GM19395 (cell line): ENCODE results near the gene KIF5A.
"Not testable (repeated sequence)": the region's sequence is repeated elsewhere in the genome, so short reads cannot be mapped to it uniquely, and the experiment has no call there.

Experiments
- ATAC-seq: cut with Tn5 transposase; IDR thresholded peaks from one replicate; pipeline ENCODE4 v1.9.1; 2021; ENCODE audit warnings: mild to moderate bottlenecking, moderate library complexity; ENCODE audit not compliant: unreplicated experiment

The KIF5A gene

DNA sequence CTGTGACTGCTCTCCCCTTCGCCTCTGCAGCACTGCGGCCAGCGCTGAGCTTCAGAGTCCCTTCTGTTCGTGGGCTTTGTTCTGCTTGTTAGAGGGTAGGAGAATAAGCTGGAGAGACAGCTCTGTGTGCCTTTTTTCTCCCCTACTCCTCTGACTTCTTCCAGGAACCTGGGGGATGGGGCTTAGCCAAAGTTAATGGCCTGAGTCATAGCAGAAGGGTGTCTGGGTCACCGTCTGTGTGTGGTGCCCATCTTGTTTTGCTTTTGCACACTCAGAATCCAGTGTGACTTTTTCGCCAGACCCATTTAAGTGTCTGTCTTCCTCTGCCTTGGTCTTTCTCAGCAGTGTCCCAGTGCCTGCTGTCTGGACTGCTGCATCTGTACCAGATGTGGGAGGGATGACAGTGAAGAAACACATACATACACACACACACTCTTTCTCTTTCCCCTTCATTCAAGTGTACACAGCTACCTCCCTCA is 3.0 kb downstream of the KIF5A start:
- no peak for ATAC-seq

DNA sequence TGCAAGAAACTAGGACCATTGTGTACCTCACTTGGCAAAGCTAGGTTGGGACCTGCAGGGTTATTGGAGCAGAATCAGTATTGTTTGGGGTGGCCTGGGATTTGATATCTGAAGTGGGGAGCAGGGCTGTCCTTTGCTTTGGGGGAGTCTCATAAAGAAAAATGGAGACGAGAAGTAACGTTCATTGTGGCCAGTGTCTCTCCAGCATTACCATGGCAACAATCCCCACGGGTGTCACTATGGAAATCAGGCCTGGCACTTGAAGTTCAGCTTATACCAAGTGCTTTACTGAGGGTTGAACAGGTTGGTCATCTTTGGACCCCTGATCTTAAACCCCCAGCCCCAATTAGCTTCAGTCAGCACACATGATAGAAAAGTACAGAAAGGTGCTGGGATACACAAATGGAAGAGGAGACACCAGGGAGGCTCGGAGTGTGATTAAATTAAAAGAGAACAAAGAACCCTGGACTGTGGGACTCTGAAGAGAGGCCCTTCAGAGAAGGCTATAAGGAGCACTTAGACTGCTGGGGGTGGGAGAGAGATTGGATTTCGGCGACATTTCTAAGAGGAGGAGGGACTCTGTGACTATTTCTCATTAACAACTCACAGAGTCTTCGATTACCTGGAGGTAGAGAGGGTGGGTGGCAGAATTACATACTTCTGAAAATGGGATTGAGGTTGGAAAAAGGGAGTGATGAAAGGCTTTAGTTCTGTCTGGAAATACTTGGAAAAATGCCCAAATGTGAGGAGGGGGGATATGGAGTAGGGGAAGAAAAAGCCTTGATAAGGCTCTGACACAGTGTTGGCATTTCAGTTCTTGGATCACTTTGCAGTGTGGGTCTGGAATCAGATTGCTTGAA is 3.7 kb downstream of the KIF5A start:
- ATAC-seq, result no peak

DNA sequence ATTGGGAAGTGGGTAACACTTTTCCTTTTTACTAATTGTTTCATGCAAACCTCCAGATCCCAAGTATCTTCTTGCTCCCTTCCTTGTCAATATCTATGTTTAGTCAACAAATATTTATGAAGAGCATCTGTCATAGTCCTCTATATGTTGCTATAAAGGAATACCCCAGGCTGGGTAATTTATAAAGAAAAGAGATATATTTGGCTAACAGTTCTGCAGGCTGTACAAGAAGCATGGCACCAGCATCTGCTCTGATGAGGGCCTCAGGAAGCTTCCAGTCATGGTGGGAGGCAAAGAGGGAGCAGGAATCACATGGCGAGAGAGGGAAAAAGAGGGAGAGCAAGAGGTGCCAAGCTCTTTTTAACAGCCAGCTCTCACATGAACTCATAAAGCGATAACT is 4.6 kb downstream of the KIF5A start:
- ATAC-seq, result no peak

DNA sequence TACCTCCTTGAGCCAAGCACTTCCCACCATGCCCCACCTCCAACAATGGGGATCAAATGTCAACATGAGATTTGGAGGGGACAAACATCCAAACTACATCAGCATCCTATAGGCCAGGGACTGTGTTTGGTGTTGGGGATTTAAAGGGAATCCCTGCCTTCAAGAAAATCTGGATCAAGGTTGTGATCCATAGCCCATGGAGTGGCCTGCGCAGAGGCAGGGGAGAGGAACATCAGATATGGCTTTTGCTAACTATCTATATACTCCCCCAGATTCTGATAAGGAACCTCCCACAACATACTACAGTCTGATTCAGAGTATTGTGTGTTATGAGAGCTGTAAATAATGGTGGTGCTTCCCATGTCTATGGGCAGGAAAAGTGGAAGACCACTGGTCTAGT is 5.1 kb downstream of the KIF5A start:
- ATAC-seq, result no peak

DNA sequence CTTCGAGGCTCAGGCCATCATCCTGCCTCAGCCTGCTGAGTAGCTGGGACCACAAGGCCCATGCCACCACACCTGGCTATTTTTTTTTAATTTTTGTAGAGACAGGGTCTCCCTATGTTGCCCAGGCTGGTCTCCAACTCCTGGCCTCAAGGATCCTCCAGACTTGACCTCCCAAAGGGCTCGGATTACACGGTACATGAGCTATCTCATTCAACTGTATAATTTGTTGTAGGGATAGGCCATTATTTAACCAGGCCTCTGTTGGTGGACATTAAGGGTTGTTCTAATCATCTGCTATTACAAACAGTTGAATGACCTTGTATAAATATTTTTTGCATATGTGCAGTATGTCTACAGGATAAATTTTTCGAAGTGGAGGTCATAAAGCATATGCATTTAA is 9.0 kb downstream of the KIF5A start:
- no peak for ATAC-seq

DNA sequence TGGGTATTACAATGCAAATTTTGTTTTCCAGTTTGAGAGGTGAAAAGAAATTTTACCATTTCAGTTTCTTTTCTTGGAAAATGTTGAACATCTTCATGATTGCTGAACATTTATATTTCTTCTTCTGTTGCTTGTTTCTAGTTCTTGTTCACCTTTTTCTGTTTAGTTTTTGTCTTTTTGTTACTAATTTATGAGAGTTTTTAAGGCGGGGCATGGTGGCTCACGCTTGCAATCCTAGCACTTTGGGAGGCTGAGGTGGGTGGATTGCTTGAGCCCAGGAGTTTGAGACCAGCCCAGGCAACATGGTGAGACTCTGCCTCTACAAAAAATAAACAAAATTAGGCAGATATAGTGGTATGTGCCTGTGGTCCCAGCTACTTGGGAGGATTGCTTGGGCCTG is 10.7 kb downstream of the KIF5A start:
- ATAC-seq, result no peak

DNA sequence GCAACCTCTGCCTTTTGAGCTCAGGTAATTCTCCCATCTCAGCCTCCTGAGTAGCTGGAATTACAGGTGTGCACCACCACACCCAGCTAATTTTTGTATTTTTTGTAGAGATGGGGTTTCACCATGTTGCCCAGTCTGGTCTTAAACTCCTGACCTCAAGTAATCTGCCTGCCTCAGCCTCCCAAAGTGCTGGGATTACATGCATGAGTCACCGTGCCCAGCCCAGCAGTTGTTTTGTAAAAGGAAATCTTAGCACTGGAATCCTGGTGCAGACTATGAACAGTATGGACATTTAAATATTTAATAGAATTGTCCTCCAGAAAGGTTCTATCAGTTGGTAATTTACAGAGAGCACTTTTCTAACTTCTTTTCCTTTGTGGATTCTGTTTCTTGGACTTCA is 11.3 kb downstream of the KIF5A start:
- ATAC-seq, result not testable (repeated sequence)

DNA sequence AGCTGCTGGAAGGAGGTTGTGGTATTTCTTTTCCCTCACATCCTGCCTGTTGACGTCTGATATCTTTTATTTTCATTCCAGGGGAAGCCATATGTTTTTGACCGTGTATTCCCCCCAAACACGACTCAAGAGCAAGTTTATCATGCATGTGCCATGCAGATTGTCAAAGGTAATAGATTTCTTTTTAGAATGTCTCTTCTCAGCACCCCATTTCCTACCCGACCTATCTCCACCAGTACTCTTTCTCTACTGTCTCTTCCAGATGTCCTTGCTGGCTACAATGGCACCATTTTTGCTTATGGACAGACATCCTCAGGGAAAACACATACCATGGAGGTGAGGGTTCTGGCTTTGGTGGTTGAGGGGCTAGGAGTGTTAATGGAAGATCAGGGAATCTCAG is 13.5 kb downstream of the KIF5A start:
- no peak for ATAC-seq

DNA sequence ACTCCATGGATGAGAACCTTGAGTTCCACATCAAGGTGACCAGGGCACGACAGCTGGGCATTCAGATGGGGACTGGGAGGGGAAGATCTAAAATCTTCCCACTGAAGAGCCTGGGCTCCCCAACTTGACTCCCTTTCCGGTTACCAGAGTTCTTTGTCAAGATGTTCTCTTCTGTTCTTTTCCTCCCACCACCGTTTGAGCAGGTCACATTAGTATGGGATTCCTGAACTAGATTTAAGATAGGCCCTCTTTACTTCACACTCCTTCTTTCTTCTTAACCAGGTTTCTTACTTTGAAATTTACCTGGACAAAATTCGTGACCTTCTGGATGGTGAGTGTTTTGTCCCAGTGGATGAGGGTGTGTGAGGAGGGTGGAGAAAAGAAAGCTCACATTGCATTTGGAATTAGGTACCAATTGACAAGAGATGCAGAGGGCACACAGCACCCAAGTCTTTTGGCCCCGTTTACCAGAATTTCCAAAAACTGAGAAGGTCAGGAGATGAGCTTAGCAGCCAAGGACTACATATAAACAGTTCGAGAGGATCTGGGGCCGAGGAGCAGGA is 14.4 kb downstream of the KIF5A start:
- no peak for ATAC-seq

DNA sequence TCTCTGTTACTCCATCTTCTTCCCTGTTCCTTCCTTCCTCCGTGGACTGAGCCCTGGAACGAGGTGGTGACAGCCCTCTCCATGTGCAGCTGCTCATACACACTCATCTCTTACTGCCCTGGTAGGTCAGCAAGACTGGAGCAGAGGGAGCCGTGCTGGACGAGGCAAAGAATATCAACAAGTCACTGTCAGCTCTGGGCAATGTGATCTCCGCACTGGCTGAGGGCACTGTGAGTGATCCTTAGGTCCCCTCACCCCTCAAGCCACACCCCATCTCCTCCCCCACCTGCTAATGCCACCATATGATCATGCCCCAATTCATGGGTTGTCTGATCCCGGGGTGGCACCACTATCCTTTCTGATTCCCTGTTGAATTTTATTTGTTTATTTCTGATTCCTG is 19.0 kb downstream of the KIF5A start:
- ATAC-seq, result no peak

DNA sequence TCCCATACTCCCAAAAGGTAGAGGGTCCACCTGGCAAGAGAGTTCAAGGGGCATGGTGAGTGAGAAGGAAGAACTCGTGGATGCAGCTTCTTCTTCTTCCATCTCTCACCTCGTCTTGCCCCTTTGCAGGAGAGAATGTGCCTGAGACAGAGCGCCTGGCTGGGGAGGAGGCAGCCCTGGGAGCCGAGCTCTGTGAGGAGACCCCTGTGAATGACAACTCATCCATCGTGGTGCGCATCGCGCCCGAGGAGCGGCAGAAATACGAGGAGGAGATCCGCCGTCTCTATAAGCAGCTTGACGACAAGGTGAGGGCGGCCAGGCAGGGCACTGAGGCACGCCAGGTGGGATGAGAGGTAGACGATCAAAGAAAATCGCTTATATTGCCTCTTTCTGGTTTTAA is 20.0 kb downstream of the KIF5A start:
- ATAC-seq, result no peak

DNA sequence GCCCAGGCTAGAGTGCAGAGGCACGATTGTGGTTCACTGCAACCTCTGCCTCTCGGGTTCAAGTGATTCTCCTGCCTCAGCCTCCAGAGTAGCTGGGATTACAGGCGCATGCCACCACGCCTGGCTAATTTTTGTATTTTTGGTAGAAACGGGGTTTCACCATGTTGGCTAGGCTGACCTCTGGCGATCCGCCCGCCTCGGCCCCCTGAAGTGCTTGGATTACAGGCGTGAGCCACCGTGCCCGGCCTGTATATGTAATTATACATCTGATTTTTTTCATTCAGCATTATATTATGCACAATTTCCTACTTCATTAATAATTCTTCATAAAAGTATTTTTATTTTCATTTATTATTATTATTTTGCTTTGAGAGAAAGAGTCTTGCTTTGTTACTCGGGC is 20.6 kb downstream of the KIF5A start:
- ATAC-seq, result not testable (repeated sequence)

DNA sequence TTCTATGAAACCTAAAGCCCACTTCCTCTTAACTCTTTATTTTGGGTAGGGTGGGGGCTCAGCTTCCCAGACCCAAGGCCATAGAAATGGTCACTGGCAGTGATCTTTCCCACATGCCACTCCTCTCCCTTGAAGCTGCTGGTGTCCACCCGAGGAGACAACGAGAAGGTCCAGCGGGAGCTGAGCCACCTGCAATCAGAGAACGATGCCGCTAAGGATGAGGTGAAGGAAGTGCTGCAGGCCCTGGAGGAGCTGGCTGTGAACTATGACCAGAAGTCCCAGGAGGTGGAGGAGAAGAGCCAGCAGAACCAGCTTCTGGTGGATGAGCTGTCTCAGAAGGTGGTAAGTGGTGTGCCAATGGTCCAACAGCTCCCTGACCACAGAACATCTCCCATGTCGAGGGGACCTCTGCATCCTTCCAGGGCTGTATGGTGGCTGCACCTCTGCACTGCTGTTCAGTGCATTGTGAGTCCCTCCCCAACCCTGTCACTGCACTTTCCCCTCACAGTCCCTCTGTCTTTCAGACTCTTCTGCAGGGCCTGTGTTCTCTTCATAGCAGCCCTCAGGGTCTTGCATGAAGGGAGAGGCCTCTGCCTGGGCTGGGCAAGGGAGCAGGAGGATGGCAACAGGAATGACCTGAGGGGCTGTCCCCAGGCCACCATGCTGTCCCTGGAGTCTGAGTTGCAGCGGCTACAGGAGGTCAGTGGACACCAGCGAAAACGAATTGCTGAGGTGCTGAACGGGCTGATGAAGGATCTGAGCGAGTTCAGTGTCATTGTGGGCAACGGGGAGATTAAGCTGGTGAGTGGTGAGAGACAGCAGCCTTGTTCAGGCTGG is 22.3 kb downstream of the KIF5A start:
- ATAC-seq, result no peak

DNA sequence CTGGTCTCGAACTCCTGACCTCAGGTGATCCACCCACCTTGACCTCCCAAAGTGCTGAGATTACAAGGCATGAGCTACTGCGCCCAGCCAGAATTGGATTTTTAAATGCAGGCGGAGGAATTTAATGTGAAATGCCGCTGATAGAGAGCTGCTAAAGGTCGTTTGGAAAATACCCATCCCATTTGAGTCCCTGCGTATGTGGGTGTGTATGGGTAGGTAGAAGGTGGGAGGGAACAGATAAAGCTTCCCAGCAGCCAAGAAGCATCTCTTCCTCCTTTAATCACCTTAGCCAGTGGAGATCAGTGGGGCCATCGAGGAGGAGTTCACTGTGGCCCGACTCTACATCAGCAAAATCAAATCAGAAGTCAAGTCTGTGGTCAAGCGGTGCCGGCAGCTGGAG is 25.0 kb downstream of the KIF5A start:
- ATAC-seq, result no peak

DNA sequence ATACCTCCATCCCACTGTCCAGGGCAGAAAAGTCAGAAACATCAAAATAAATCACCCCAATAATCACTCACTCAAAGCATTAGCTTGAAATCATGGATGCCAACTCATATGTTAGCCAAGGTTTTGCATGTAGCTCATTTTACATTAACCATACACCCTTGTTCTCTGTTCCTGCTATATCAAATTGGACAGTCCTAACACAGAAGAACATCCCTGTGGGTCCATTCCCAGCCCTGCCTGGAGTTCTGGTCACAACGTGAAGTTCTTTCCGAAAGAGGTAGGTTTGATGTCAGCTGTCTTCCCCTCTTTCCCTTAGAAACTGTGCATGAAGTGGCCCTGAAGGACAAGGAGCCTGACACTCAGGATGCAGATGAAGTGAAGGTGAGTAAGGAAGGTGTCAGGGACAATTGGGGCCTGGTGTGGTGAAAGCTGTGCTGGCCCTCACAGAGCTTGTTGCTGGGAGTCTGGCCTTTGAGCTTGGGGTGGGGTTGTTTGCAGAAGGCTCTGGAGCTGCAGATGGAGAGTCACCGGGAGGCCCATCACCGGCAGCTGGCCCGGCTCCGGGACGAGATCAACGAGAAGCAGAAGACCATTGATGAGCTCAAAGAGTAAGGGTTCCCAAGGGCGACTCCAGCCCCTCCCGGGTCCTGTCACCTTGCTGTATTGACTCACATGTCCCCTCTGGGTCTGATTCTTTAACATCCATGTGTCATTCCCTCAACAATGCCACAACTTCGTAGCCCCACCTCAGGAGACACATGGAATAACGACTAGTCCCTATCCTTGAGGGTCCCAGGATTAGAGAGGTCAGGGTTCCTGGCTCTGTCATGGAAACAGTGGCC is 26.1 kb downstream of the KIF5A start:
- no peak for ATAC-seq

DNA sequence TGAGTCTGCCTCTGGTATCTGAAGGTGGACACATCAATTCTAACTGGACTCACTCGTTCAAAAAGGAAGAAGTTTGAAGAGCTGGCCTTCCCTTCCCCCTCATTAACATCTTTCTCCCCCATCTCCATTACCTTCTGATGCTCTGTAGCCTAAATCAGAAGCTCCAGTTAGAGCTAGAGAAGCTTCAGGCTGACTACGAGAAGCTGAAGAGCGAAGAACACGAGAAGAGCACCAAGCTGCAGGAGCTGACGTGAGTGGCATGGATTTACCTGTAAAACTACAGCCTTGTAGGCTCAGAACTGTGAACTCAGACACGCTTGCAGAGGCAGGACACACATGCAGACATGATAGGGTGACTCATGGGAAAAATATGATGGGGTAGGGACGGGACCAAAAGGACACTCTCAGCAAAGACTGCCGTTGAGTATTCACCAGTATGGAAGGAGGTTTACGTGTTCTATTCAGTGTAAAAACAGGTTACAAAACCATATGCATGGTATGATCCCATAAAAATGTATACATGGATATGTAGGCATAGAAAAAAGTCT is 26.8 kb downstream of the KIF5A start:
- ATAC-seq, result no peak

DNA sequence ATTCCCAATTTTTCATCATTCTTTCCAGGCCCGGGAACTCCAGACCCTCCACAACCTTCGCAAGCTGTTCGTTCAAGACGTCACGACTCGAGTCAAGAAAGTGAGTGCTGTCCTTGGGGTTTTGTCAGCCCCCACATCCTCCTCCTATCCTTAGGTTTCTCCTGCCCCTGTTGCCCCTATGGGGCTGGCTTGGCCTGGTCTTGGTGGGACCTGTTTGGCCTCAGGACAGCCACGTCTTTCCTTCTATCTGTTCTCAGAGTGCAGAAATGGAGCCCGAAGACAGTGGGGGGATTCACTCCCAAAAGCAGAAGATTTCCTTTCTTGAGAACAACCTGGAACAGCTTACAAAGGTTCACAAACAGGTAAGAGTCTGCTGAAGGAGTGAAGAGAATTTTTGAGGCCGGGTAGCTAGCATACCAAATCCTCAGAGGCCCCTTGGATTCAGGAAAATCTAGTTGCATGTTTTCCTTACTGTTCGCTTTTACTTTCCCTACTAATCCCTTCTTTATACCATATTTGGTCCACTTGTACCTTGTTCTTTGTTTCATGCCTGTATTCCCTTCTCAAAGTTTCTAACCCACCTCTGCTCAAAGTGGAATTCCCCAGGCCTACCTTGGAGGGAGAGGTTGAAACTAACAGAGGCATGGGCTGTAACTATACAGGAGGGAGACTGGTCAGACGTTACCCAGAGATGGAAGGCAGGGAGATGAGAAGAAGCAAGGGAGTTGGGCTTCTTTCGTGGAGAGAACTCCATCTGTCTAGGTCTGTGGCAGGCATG is 28.3 kb downstream of the KIF5A start:
- no peak for ATAC-seq

DNA sequence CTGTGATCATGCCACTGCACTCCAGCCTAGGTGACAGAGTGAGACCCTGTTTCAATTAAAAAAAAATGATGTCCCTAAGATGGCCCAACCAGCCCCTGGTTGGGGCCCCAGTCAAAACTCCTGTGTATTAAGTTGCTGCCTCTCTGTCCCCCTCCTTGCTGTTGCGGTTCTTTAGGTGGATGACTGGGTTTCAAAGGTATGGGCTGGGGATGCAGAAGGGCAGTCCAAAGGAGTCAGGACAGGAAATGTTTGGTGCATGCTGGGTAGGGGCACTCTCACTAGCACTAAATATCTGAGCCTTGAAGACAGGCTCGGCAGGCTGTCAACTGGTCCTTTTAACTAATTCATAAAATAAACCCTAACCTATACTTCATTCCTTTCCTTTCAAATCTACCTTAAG is 29.2 kb downstream of the KIF5A start:
- ATAC-seq, result no peak

DNA sequence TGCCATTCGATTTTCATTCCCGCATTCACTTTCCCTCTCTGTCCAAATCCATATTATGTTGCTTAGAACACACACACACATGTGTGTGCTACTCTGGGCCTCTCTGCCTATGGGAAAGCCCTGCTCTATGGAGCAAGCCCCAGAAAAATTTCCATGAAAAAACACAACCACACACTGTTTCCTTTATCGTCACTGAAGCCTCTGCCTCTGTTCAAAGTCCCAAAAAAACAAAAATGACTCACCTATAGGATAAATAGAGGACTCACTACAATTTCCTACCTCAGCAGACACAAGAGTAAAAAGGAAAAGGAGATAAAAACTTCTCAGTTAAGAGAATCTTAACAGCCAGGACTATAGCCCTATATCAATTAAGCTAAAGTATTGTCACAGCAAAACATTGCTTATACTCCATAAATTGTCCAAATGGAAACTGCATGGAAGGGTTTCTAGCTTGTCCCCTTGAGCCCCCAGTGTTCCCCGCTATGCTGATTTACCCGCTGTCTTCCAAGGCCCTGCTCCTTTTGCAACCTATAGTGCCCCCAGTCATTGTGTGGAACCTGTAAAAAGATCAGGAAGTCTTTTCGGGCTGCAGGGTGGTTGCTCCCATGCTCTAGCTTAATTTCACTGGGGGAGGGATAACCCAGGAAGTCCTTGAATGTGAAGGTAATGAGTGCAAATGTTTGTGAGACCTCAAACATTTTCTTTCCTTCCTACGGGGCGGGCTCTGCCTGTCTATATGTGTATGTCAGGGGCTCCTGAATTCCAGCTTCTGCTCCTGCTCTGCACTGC is 30.0 kb downstream of the KIF5A start:
- ATAC-seq, result no peak
